C4-2B (cell line): ENCODE data around the gene D2HGDH.

ENCODE experiments used
- H3K27ac ChIP-seq: fragments of 450-650 bp; 2 replicates; pipeline ENCODE4 v1.5.1; 2017
- CTCF ChIP-seq: fragments of 450-650 bp; conservative IDR thresholded peaks from 2 replicates; pipeline ENCODE4 v1.5.1; 2017; ENCODE audit warnings: mild to moderate bottlenecking
- ZFX ChIP-seq: fragments of 450-650 bp; IDR thresholded peaks from 2 replicates; pipeline ENCODE4 v1.6.1; 2017

The D2HGDH gene

GRCh38 chr2:241734467-241735208 is at the start of gene D2HGDH:
Gene D2HGDH (plus strand): TSS chr2:241734630. CDS start chr2:241735225, 595 bp downstream.
- TF ChIP-seq CTCF, result no peak
- TF ChIP-seq ZFX, result peak; percentile 50; the same call in 1 of the 2 replicates
- peak within 1 kb of the TSS; percentile 95 for H3K27ac ChIP-seq

- TF ChIP-seq CTCF, result no peak
- TF ChIP-seq ZFX, result no peak
These were observed 48.1 kb upstream of the D2HGDH start for GRCh38 chr2:241686324-241686649.

GRCh38 chr2:241686650-241687425 is 47.6 kb upstream of the D2HGDH start, which contains the start of gene DTYMK:
Gene DTYMK (minus strand): TSS chr2:241686815. CDS start chr2:241686783, 32 bp downstream.
- peak within 1 kb of the TSS; percentile 99 for H3K27ac ChIP-seq
- TF ChIP-seq CTCF, result no peak
- peak; percentile 89; the same call in 1 of the 2 replicates for TF ChIP-seq ZFX

More at GRCh38 chr2:241686324-241686649, 48.1 kb upstream of the D2HGDH start:
- H3K27ac ChIP-seq, result peak overlapping the region; percentile 99

GRCh38 chr2:241689306-241689705 is 45.1 kb upstream of the D2HGDH start:
- H3K27ac ChIP-seq, result no peak overlapping the region
- TF ChIP-seq CTCF (no peak), ZFX (no peak)

DNA sequence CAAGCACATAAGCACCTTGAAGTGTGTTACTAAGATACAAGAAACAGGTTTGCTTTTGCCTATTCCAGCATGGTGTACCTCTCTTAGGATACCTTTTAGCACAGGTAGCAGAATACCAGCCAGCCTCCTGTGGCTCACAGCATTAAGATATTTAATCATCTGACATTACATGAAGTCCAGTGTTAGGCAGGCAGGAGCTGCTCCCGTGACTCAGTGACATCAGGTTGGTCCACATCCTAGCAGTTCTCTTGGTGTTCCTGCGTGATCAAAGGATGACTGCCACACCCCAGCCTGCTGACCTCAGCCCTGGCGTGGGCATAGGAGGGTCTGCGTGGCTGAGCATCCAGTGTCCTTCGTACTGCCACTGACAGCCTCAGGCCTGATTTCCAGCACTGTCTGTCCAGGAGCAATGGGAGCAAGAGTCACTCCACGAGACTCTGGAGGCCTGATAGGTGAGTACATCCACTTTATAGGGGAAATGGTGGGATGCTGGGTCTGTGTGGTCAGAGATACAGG is 44.2 kb upstream of the D2HGDH start:
- no peak for TF ChIP-seq CTCF
- TF ChIP-seq ZFX, result no peak
- no peak overlapping the region for H3K27ac ChIP-seq

- no peak overlapping the region for H3K27ac ChIP-seq
- no peak for TF ChIP-seq CTCF
- TF ChIP-seq ZFX, result no peak
These were observed 42.0 kb upstream of the D2HGDH start for GRCh38 chr2:241692448-241692847.

GRCh38 chr2:241695651-241696050 is 38.8 kb upstream of the D2HGDH start:
- no peak overlapping the region for H3K27ac ChIP-seq
- TF ChIP-seq CTCF (no peak), ZFX (no peak)
